AML-193 (cell line): ENCODE results near the gene CRY1.
A peak's percentile ranks its signal among the peaks of the same experiment; 100 is the strongest.

Source experiments
- DNase-seq, 2 experiments: peaks; one replicate each; lab custom pipeline; 2025; lab: John Stamatoyannopoulos, UW

CRY1 gene

GRCh38 chr12:107093417-107094182 is at the start of gene CRY1:
Gene CRY1, minus strand, starts transcription at chr12:107093549. Its CDS starts 588 bp downstream, at chr12:107092961.
- DNase-seq = peak; percentile 81 to 88

- DNase-seq = no peak
Measured at GRCh38 chr12:107139787-107140186, 46.4 kb upstream of the CRY1 start.

GRCh38 chr12:107138990-107139389 is 45.6 kb upstream of the CRY1 start:
- DNase-seq = no peak

GRCh38 chr12:107135177-107135576 is 41.8 kb upstream of the CRY1 start:
- DNase-seq = no peak

- DNase-seq = peak; percentile 22 to 52
Measured at GRCh38 chr12:107134558-107134957, 41.2 kb upstream of the CRY1 start.

GRCh38 chr12:107133462-107133861 is 40.1 kb upstream of the CRY1 start:
- no peak for DNase-seq

GRCh38 chr12:107131832-107132616 is 38.7 kb upstream of the CRY1 start:
- DNase-seq = peak; percentile 11 to 18

- no peak for DNase-seq
Measured at GRCh38 chr12:107130830-107131611, 37.7 kb upstream of the CRY1 start.

- no peak for DNase-seq
Measured at GRCh38 chr12:107129315-107129930, 36.1 kb upstream of the CRY1 start.

- no peak for DNase-seq
Measured at GRCh38 chr12:107127482-107128430, 34.4 kb upstream of the CRY1 start.

GRCh38 chr12:107126796-107127481 is 33.6 kb upstream of the CRY1 start:
- peak; percentile 3 to 11 for DNase-seq

- DNase-seq = no peak
Measured at GRCh38 chr12:107125833-107126232, 32.5 kb upstream of the CRY1 start.

GRCh38 chr12:107122452-107122958 is 29.2 kb upstream of the CRY1 start:
- no peak for DNase-seq

GRCh38 chr12:107119091-107119490 is 25.7 kb upstream of the CRY1 start:
- DNase-seq = no peak

GRCh38 chr12:107118624-107119023 is 25.3 kb upstream of the CRY1 start:
- DNase-seq = no peak

- no peak for DNase-seq
Measured at GRCh38 chr12:107115119-107115518, 21.8 kb upstream of the CRY1 start.

GRCh38 chr12:107111314-107111713 is 18.0 kb upstream of the CRY1 start:
- DNase-seq = no peak

- DNase-seq = no peak
Measured at GRCh38 chr12:107109726-107110719, 16.7 kb upstream of the CRY1 start.
